LNCaP clone FGC (cell line): ENCODE data around the gene SLC6A4.
"Not testable (repeated sequence)": the region's sequence is repeated elsewhere in the genome, so short reads cannot be mapped to it uniquely, and the experiment has no call there.

Experiments used
- DNase-seq: peaks from one replicate; pipeline ENCODE4 v3.0.0-alpha.2; 2011; ENCODE audit warnings: low read depth
- H3K4me3 ChIP-seq: 2 replicates; pipeline ENCODE4 v1.5.1; 2011; ENCODE audit warnings: mild to moderate bottlenecking, low read depth, low read length, control low read depth
- CTCF ChIP-seq: IDR thresholded peaks from 2 replicates; pipeline ENCODE4 v1.5.1; 2012; ENCODE audit warnings: mild to moderate bottlenecking; ENCODE audit not compliant: control insufficient read depth, insufficient read depth; ENCODE audit errors: extremely low read depth

The SLC6A4 gene

GRCh38 chr17:30151471-30151870 is 84.0 kb downstream of the SLC6A4 start:
- no peak for TF ChIP-seq CTCF
- no peak overlapping the region for H3K4me3 ChIP-seq
- DNase-seq: no peak

DNA sequence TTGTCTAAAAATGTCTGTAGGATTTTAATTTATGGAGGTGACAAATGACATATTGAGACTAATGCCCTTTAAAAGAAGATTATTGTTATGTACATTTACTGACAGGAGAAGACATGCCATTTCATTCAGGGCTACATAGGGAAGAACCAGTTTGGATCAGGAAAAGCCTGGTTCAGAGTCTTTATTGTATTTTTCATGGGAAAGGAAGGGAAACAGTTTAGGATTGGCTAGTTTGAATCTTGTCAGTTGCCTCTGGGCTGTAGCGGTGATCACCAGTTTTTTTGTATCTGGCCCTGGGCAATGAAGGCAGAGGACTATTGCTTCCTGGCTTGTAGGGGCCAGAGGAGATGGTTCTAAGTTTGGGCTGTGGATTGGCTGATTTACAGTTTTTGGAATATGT is 87.1 kb downstream of the SLC6A4 start:
- no peak for TF ChIP-seq CTCF
- no peak for DNase-seq
- no peak overlapping the region for H3K4me3 ChIP-seq

- H3K4me3 ChIP-seq, DNase-seq: not testable (repeated sequence)
Measured at GRCh38 chr17:30147860-30148259, 87.6 kb downstream of the SLC6A4 start.
